HG02885 (cell line): Measurements from ENCODE around the gene NTN1.
A peak's percentile ranks its signal among the peaks of the same experiment; 100 is the strongest.
"Not testable (repeated sequence)": the region's sequence is repeated elsewhere in the genome, so short reads cannot be mapped to it uniquely, and the experiment has no call there.

ENCODE experiments used
- ATAC-seq: cut with Tn5 transposase; IDR thresholded peaks from one replicate; pipeline ENCODE4 v1.9.1; 2021; ENCODE audit warnings: mild to moderate bottlenecking; ENCODE audit not compliant: unreplicated experiment, poor library complexity

NTN1 gene

GRCh38 chr17:9021158-9021991 lies at the start of gene NTN1:
NTN1 (plus strand) TSS chr17:9021510; CDS start chr17:9022374, 864 bp downstream.
- peak; percentile 76 for ATAC-seq

- no peak for ATAC-seq
Measured at GRCh38 chr17:8975091-8975725, 46.1 kb upstream of the NTN1 start.

- no peak for ATAC-seq
Measured at GRCh38 chr17:8976638-8977037, 44.7 kb upstream of the NTN1 start.

GRCh38 chr17:8979715-8980114 lies 41.6 kb upstream of the NTN1 start:
- no peak for ATAC-seq

GRCh38 chr17:8981443-8981842 lies 39.9 kb upstream of the NTN1 start:
- ATAC-seq, result no peak

GRCh38 chr17:8984225-8984624 lies 37.1 kb upstream of the NTN1 start:
- not testable (repeated sequence) for ATAC-seq

GRCh38 chr17:8985054-8985701 lies 36.1 kb upstream of the NTN1 start:
- no peak for ATAC-seq

- ATAC-seq, result no peak
Measured at GRCh38 chr17:8986295-8986694, 35.0 kb upstream of the NTN1 start.

GRCh38 chr17:8988263-8988935 lies 32.9 kb upstream of the NTN1 start:
- not testable (repeated sequence) for ATAC-seq

GRCh38 chr17:8991514-8992285 lies 29.6 kb upstream of the NTN1 start:
- ATAC-seq, result no peak

- no peak for ATAC-seq
Measured at GRCh38 chr17:8994319-8994718, 27.0 kb upstream of the NTN1 start.

GRCh38 chr17:8995711-8996110 lies 25.6 kb upstream of the NTN1 start:
- no peak for ATAC-seq

GRCh38 chr17:8997994-8998628 lies 23.2 kb upstream of the NTN1 start:
- ATAC-seq, result peak; percentile 61

GRCh38 chr17:9001559-9001958 lies 19.8 kb upstream of the NTN1 start:
- ATAC-seq, result no peak

GRCh38 chr17:9002227-9002605 lies 19.1 kb upstream of the NTN1 start:
- ATAC-seq, result no peak

GRCh38 chr17:9002606-9003354 lies 18.5 kb upstream of the NTN1 start:
- no peak for ATAC-seq

GRCh38 chr17:9003355-9004131 lies 17.8 kb upstream of the NTN1 start:
- no peak for ATAC-seq
